Epithelial cell of prostate (primary cell): ENCODE data around the gene FOXP3.
A peak's percentile ranks its signal among the peaks of the same experiment; 100 is the strongest.

Source experiments
- DNase-seq: peaks from one replicate; pipeline ENCODE4 v3.0.0-alpha.2; 2011; ENCODE audit warnings: low read depth, low spot score
- H3K27ac ChIP-seq: fragments of 450-650 bp; 2 replicates; pipeline ENCODE4 v1.5.1; 2017; ENCODE audit warnings: mild to moderate bottlenecking

Gene FOXP3

DNA sequence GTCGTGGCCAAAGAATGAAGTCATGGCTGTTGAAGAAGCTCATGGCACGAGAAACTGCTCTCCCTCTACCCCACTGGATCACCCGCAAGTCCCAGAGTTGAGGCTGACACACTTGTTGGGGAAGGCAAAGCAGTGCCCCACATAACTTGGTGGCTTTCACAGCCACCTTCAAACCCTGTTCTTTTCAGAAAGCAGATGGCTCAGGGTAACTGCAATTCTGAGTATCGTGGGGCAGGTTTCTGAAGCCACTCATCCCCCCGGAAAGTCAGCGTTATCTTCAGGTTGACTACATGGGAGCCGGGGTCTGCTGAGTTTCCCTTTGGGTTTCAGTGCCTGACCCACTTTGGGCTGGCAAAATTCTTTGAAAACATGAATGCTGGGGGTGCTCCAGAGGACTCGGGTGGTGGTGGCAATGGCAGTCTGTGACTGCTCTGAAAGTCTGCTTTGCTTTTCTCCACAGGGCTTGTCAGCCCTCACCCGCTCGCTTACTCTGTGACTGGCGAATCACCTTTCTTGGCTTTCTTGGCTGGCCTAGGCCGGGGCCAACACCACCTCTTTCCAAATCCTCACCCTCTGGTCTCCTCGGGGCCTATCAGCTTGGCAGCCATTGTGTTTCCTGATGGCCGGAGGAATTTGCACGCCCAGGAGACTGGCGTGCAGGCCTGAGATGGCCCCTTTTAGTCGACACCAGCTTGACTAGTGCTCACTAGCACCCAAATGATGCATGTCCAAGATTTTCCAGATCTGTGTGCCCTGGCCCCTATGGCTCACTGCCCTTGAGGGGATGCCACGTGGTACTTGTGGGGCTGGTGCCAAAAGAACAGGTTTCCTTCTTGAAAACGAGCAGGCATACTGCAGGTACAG lies 12.4 kb upstream of the FOXP3 start:
- no peak for DNase-seq
- H3K27ac ChIP-seq: no peak overlapping the region

DNA sequence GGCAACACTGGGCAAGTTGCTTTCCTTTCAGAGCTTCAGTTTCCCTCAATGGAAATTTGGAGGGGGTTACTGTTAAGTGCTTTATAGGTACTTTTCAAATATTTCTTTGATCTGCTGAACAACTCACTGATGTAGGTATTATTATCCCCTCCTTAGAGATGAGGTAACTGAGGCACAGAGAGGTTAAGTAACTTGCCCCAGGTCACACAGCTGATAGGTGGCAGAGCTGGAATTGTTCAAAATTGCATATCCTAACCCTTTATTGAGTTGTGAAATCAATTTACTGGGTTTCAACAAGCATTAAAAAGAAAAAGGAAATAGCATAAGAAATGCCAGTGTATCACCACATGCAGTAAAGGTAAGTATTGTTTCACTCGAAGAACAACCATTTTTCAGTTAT lies 11.7 kb upstream of the FOXP3 start:
- no peak overlapping the region for H3K27ac ChIP-seq
- no peak for DNase-seq

DNA sequence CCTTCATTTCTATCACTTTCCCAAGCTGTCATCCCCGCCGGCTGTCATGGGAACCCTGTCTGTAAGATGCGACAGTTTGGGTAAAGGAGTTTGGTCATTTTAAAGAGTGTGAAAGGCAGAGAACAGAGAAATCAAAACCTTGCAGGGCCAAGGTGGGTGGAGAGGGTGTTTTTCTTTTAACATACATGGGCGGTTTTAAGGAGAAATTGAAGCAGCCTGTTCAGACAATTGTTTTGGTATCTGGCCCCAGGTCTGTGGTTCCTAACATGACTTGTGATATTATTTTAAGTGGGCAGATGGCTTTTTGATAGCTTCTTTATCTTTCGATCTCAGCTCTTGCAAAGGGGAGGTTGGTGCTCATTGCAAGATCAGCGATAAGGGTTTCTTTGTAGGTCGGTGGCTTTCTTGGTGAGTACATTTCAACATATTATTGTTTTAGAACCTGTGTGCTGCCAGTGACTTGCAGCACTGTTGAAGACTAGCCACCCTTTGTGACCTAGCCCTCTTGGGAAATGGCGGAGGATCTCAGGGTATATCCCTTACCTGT lies 8.7 kb upstream of the FOXP3 start:
- no peak overlapping the region for H3K27ac ChIP-seq
- DNase-seq: no peak

DNA sequence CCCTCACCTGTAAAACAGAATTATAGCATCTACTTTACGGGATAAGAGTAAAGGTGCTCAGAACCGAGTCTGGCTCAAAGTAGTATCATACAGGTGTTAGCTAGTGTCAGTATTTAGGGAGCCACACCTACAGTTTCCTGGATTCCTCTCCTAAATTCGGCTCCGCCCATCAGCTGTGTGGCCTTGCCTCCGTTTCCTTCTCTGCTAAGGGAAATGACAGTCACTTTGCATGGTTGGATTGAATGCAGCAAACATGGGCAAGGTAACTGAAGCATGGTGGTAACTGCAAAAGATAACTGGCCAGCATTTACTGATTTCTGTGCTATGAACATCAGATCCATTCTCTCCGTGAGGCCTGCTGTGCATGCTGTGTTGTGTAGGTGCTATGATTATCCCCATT lies 7.9 kb upstream of the FOXP3 start:
- H3K27ac ChIP-seq: no peak overlapping the region
- DNase-seq: no peak

DNA sequence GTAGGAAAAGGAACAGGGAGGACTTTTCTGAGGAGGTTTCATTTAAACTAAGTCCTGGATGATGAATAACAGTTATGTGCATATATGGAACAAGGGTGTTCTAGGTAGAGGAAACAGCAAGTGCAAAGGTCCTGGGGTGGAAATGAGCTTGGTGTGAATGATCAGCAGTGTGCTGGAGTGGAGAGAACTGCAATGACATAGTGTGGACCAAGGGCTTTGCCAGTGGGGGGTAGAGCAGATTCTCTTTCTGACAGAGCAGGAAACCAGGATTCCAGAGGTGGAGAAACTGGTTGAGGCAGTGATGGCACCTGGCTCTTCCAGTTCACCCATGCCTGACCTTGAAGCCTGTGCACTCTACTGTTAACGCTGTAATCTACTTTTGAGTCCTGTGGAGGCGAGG lies 6.8 kb upstream of the FOXP3 start:
- no peak for DNase-seq
- no peak overlapping the region for H3K27ac ChIP-seq

DNA sequence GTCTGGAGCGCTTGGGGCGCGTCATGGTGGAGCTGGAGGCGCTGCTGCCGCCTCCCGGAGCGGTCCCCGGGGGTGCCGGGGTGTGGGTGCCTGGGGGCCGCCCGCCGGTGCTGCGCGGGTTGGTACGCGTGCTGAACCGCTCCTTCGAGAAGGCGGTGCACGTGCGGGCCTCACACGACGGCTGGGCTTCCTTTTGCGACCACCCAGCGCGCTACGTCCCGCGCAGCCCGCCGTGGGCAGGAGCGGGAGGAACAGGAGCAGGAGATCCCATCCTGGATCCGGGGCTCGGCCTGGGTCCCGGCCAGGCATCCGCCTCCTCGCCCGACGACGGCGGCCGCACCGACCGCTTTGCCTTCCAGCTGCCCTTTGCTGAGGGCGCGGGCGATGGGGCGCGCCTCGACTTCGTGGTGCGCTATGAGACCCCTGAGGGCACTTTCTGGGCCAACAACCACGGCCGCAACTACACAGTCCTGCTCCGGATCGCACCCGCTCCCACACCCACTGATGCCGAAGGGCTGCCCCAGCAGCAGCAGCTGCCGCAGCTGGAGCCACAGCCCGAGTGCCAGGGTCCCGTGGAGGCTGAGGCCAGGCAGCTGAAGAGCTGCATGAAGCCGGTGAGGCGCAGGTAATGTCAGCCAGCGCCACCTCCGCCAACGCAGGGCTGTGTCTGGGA lies 5.9 kb upstream of the FOXP3 start:
- peak overlapping the region; percentile 85 for H3K27ac ChIP-seq
- no peak for DNase-seq

DNA sequence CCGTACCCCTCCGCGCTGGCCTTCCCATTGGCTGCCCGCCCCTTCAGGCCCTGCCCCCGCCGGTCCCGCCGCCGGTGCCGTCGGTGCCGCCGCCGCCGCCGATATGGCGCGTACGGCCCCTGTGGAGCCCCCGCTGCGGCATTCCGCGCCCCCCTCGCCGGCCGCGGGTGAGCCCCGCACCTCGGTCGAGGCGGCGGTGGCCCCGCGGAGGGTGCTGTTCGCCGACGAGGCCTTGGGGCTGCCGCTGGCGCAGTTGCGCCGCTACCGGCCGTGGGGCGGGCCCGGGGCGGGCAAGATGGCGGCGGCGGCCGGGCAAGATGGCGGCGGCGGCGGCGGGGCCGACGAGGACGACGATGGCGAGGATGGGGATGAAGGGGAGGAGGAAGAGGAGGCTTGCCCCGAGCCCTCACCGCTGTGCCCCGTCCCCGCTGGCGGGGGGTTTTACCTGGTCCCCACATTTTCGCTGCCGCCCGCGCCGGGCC lies 5.3 kb upstream of the FOXP3 start, which contains the start of gene PPP1R3F:
Gene PPP1R3F, plus strand, starts transcription at position 27 of the 482 bp plus-strand sequence. Its CDS starts 77 bp downstream, at position 104.
- peak within 1 kb of the TSS; percentile 85 for H3K27ac ChIP-seq
- no peak for DNase-seq

DNA sequence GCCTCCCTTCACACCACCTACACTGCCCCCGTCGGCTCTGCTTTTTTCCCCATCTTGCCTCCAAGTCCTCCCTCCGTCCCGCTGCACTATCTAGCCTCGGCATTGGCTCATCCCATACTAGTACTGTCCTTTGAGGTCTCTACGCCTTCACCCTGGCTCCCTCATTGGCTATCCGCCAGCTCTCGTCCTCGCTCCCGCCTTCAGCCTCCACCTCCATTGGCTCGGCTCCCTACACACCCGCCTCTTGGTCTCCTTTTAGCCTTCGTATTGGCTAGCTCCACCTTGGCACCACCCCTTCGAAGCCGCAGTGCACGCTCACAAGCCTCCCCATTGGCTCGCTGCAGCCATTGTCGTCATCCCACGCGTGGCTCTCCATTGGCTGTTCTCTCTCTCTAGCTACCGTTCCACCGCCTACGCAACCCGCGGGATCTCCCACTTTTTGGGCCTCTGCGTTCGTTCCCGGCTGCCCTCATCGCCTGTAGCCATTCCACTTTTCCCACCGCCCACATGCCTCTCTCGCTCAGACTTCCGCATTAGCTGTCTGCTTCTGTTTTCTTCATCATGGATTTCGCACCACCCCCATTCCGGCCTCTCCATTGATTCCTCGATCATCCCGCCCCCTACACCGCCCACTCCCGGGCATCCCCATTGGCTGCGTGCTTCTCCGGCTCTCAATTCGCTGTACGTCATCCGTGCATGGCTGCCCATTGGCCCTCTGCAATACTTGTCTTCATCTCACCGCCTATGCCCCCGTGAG lies 4.7 kb upstream of the FOXP3 start:
- DNase-seq: peak; percentile 90
- peak overlapping the region; percentile 85 for H3K27ac ChIP-seq

DNA sequence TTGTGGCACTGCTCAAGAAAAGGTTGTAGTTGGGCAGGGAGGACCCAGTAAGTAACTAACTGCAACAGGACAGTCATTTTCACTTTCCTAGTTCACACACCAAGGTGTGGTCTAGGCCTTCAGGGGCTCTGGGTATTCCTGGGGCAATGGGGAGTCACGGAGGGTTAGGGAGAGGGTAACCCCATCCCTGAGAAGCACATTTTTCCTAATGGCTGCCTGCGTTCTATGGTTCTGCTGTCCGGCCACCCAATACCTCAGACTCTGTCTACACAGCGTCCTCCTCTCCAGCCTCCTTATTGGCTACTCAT lies 4.1 kb upstream of the FOXP3 start:
- peak overlapping the region; percentile 85 for H3K27ac ChIP-seq

DNA sequence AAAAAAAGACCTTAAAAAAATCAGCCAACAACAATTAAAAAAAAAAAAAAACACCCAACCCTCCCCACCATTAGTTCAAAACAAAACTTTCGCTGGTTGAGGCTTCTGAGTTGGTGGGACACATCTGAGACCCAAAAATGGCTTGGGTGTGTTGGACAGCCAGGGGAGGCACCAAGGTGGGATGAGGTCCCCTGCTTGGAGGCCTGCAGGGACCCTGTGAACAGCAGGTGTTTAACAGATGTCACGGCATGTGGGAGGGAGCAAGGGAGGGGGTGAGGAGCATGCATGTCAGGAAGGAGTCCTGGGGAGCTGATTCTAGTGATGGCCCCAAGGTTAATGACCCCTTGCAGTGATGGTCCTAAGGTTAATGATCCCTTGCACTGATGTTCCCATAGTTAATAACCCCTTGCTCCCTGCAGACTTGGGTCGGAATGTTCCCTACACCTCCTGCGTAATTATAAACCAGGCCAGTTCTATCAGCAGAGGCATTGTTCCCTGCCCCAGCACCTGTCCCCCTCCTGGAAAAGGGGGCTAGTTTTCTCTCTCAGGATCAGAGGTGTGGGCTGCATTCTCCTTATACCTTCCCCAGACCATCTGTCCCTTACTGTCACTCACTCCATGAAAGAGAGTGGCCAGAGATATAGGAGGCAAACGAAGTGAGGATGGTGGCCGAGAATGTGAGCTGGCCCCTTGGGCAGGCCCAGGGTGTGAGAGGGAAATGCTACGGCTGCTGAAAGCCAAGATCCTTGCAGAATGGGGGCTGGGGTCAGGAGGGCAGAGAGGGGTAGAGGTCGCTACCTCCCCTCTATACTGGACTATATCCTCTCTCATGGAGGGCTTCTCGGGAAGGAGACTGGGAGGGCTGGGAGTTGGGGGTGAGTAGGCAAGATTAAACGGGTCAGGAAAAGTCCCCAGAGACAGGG lies 2.3 kb upstream of the FOXP3 start:
- no peak overlapping the region for H3K27ac ChIP-seq
- no peak for DNase-seq

More for the DNA sequence above, 4.1 kb upstream of the FOXP3 start:
- no peak for DNase-seq

DNA sequence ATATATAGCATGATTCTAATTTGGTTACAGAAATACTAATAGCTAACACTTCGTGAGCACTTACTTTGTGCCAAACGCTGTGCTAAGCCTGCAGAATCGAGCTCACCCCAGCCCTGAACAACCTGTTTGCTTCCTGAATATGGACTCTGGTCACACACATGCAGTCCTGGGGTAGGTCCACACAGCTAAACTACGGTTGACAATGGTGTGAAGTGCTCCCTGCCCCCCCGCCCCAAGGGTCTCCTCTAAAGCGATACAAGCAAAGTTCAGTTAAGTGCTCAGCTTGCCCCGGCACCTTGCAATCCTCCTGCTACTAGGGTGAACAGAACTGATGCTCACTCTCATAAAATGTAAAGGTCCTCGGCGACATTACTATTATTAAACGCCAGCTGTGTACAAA lies 879 bp downstream of the FOXP3 start:
- H3K27ac ChIP-seq: no peak overlapping the region
- DNase-seq: no peak

DNA sequence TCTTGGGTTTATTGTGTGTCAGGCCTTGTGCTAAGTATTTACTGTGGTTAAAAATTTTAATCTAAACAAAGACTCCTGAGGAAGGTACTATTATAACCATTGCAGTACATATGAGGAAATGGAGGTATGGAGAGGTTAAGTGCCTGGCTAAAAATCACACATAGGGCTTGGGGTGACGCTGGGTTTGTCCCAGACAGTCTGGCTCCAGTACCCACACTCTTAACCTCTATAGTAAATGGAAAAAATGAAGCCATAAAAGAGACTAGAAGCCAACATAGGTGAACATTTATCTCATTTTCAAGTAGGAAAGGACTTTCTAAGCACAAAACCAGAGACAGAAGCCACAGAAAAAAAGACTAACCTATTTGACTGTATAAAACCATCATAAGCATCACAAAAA lies 1.9 kb downstream of the FOXP3 start:
- H3K27ac ChIP-seq: no peak overlapping the region
- no peak for DNase-seq

DNA sequence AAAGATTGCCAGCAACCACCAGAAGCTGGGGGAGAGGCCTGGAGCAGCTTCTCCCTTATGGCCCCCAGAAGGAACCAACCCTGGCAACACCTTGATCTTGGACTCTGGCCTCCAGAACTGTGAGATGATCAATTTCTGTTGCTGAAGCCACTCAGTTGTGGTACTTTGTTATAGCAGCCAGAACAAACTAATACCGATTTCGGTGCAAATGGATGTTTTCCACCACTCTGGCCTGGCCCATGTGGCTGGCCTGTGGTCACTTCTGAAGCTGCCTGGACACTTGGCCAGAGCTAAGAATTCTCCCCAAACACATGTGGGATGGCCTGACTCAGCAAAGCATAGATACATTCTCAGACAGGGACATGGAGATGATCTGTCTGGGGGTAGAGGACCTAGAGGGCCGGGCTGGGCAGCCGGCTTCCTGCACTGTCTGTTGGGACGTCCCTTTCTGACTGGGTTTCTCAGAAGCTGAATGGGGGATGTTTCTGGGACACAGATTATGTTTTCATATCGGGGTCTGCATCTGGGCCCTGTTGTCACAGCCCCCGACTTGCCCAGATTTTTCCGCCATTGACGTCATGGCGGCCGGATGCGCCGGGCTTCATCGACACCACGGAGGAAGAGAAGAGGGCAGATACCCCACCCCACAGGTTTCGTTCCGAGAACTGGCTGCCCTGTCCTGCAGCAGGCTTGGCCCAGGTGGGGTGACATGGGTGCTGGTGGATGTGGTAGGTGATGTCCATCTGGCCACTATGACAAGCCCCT lies 4.1 kb downstream of the FOXP3 start:
- no peak for DNase-seq
- H3K27ac ChIP-seq: no peak overlapping the region

DNA sequence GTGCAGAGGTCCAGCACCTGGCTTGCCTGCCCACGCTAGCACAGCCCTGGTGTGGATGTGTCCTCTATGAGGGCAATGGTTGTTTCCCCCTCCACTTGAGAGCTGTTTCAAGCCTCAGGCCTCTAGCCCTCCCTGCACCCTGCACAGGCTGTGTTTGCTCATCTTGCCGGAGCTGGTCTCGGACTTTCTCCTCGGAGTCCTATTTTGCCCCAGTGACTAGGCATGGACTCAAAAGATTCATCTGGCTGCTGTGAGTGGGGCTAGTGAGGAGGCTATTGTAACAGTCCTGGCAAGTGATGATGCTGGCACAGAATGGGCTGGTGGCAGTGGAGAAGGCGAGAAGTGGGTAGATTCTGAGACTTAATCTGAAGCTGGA lies 5.8 kb downstream of the FOXP3 start:
- no peak overlapping the region for H3K27ac ChIP-seq
- DNase-seq: no peak

DNA sequence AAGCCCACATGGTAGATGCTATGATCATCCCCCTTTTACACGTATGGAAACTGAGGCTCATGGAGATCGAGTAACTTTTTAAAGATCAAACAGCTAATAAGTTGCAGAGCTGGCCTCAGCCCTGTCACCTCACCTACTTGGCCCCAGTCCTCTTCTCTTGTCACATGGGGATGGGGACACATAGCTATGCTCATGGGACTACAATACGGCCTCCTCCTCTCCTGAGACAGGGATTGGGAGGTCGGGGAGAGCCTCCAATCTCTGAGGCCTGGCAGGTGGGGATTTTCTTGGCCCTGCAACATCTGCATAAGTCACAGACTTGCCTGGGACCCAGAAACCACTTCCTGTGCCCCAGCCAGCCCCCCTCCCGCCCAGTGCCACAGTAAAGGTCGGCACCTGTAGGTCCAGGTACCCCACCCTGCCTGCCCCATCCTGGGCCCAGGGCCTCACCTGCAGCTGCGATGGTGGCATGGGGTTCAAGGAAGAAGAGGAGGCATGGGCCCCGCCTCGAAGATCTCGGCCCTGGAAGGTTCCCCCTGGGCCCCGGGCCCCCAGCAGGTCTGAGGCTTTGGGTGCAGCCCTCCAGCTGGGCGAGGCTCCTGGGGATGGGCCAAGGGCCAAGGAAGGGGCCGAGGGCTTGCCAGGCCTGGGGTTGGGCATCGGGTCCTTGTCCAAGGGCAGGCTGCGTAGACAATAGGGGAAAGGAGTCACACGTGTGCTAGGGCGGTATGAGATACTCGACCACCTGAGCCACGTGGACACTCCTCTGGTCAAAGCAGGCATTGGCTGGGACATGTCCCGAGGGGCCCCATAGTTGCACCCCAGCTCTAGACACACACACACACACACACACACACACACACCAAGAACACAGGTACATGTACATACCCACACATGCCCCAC lies 6.4 kb downstream of the FOXP3 start:
- no peak for DNase-seq
- H3K27ac ChIP-seq: no peak overlapping the region

DNA sequence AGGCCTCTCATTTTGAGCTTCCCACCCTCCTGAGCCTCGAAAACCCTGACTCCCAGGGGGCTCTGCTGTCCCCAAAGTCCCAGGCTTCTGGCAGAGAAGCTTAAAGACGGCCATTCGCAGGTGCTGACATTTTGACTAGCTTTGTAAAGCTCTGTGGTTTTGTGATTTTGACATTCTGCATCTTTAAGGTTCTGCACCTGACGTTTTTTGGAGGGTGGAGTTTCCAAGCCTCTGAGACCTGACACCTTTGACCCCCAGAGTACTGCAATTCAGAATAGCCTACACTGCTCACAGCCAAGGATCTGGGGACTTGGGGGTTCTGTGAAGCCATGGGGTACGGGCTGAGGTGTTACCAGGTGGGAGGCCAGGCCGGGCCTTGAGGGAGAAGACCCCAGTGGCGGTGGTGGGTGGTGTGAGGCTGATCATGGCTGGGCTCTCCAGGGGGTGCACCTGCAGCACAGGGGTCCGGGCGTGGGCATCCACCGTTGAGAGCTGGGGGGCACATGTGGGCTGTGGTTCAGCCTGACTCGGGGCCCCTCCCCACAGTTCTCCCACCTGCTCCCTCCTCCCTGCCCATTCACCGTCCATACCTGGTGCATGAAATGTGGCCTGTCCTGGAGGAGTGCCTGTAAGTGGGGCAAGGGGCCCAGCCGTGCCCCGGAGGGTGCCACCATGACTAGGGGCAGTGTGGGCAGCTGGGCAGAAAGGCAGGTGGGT lies 7.3 kb downstream of the FOXP3 start:
- H3K27ac ChIP-seq: no peak overlapping the region
- DNase-seq: no peak

DNA sequence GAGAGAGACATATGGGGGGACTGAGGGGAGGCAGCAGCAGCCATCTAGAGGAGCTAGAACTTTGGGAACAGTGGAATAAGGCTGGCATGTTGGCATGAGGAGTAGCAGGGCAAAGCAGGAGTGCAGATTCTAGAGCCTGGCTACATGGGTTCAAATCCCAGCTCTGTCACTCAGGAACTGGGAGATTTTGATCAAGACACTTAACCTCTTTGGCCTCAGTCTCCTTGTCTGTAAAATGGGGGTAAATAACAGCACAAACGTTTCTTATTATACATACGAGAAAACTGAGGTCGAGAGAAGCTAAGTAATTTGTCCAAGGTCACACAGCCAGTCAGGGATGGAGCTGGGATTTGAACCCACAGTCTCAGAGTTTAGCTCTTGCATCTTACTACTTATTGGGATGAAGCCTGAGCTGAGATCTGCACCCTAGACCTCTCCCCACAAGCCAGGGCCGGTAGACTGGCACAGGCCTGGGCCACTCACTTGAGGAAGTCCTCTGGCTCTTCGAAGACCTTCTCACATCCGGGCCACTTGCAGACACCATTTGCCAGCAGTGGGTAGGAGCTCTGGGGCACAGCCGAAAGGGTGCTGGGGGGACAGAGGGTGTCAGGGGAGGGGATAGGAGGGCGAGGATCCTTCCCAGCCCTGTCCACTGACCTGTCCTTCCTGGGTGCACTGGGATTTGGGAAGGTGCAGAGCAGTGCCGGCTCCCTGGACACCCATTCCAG lies 8.1 kb downstream of the FOXP3 start:
- no peak for DNase-seq
- no peak overlapping the region for H3K27ac ChIP-seq
